ENCODE data around the gene KIF3B. TPM values are rescaled to one million over a fixed set of nuclear protein-coding genes. Genes with fewer than 3 reads are reported as not detected.

The KIF3B gene
- total and polyA plus RNA-seq, 2 donors (not counting 1 experiment from before 2014, with no cell fraction given) = 12.7 to 17.5 TPM

- ChIA-PET POLR2A (no interaction called here), CTCF (interaction anchor here (1.0 kb wide), 1 partner anchor 14 kb away, joined by 3 read pairs; no protein-coding TSS in a partner anchor)
- no peak for TF ChIP-seq EZH2 (IDR thresholded peaks at IDR 0.05; ENCODE audit: borderline replicate concordance, insufficient read depth, low read depth, low read length, poor library complexity, severe bottlenecking)
- TF ChIP-seq CTCF (IDR thresholded peaks at IDR 0.05) = no peak
- H3K27ac Mint-ChIP-seq = peak overlapping the region; percentile 69
- DNase-seq (no peak), ATAC-seq (ENCODE audit: low read depth) (no peak)
- no peaks in the 10 kb centered on the region for H3K9me3 Mint-ChIP-seq (ENCODE audit: insufficient read depth)
- H3K4me3 ChIP-seq (ENCODE audit: control extremely low read depth in 1 of 5, extremely low read depth in 1 of 5, insufficient read depth in 1 of 5, low read depth in 2 of 5, low read length in 4 of 5) = no peak overlapping the region
- no peak overlapping the region for H3K9ac ChIP-seq (ENCODE audit: low read length)
- no peaks in the 10 kb centered on the region for H3K9me3 ChIP-seq (ENCODE audit: control extremely low read depth in 1 of 3, control insufficient read depth in 2 of 3, insufficient read depth in 1 of 3, low read length in 2 of 3)
- peaks cover 1 to 3% of the 10 kb centered on the region in 2 experiments for H3K36me3 ChIP-seq (replicated peaks in 1 of 2; ENCODE audit: control extremely low read depth in 1 of 2, control insufficient read depth in 1 of 2, extremely low read depth in 1 of 2, insufficient read depth in 2 of 2, low read length in 1 of 2)
- H3K79me2 ChIP-seq (ENCODE audit: control insufficient read depth, insufficient read depth, low read length) = peaks cover 92% of the 10 kb centered on the region
- intact Hi-C loops (cut with micrococcal nuclease) = loop anchor here (5.0 kb wide), 1 partner anchor 48 kb away; no protein-coding TSS in a partner anchor
- no peak overlapping the region for H3K4me2 ChIP-seq (replicated peaks; ENCODE audit: low read depth, low read length, poor library complexity, severe bottlenecking)
- H3K4me3 Mint-ChIP-seq = peak overlapping the region; percentile 35
- H2AFZ ChIP-seq (ENCODE audit: insufficient read depth, low read depth, low read length, poor library complexity, severe bottlenecking) = no peak overlapping the region
- peaks cover 84% of the 10 kb centered on the region for H3K4me1 Mint-ChIP-seq
- H3K27me3 Mint-ChIP-seq = no peaks in the 10 kb centered on the region
- no peaks in the 10 kb centered on the region for H3K27me3 ChIP-seq (replicated peaks in 1 of 4; ENCODE audit: control extremely low read depth in 1 of 4, control insufficient read depth in 3 of 4, insufficient read depth in 4 of 4, low read length in 3 of 4)
- peaks cover 70% of the 10 kb centered on the region for H4K20me1 ChIP-seq (ENCODE audit: control insufficient read depth, insufficient read depth, low read length, poor library complexity, severe bottlenecking)
- peak overlapping the region in 1 of 2 donors; percentile 17 for H3K27ac ChIP-seq (ENCODE audit: low read length in 2 of 2)
- WGBS (ENCODE audit: insufficient coverage) = 88% methylated on average over 6 of the region's 7 CpGs
- H3K4me1 ChIP-seq (ENCODE audit: control insufficient read depth in 2 of 2, insufficient read depth in 2 of 2, low read length in 2 of 2) = peaks cover 71 to 82% of the 10 kb centered on the region in 2 donors
Observed at GRCh38 chr20:32364554-32365208, 87.2 kb downstream of the KIF3B start.

GRCh38 chr20:32365564-32365963 is 88.1 kb downstream of the KIF3B start:
- H3K79me2 ChIP-seq (ENCODE audit: control insufficient read depth, insufficient read depth, low read length) = peaks cover 92% of the 10 kb centered on the region
- ATAC-seq (ENCODE audit: low read depth) = no peak

More at GRCh38 chr20:32365564-32365963, 88.1 kb downstream of the KIF3B start:
- TF ChIP-seq EZH2 (IDR thresholded peaks at IDR 0.05; ENCODE audit: borderline replicate concordance, insufficient read depth, low read depth, low read length, poor library complexity, severe bottlenecking) = no peak
- TF ChIP-seq CTCF (IDR thresholded peaks at IDR 0.05) = no peak
- H3K27ac ChIP-seq (ENCODE audit: low read length in 2 of 2) = peak overlapping the region in 1 of 2 donors; percentile 17
- DNase-seq = no peak
- no peaks in the 10 kb centered on the region for H3K27me3 ChIP-seq (replicated peaks in 1 of 4; ENCODE audit: control extremely low read depth in 1 of 4, control insufficient read depth in 3 of 4, insufficient read depth in 4 of 4, low read length in 3 of 4)
- Mint-ChIP-seq H3K27me3 (no peaks in the 10 kb centered on the region), H3K27ac (peak overlapping the region; percentile 69), H3K4me1 (peaks cover 75% of the 10 kb centered on the region), H3K9me3 (ENCODE audit: insufficient read depth) (no peaks in the 10 kb centered on the region), H3K4me3 (peak overlapping the region; percentile 49)
- POLR2A ChIA-PET = no interaction called here
- H3K4me3 ChIP-seq (ENCODE audit: control extremely low read depth in 1 of 5, extremely low read depth in 1 of 5, insufficient read depth in 1 of 5, low read depth in 2 of 5, low read length in 4 of 5) = no peak overlapping the region
- intact Hi-C loops (cut with micrococcal nuclease) = loop anchor here (5.0 kb wide), 1 partner anchor 47 kb away; no protein-coding TSS in a partner anchor
- peaks cover 62 to 74% of the 10 kb centered on the region in 2 donors for H3K4me1 ChIP-seq (ENCODE audit: control insufficient read depth in 2 of 2, insufficient read depth in 2 of 2, low read length in 2 of 2)
- H3K36me3 ChIP-seq (replicated peaks in 1 of 2; ENCODE audit: control extremely low read depth in 1 of 2, control insufficient read depth in 1 of 2, extremely low read depth in 1 of 2, insufficient read depth in 2 of 2, low read length in 1 of 2) = peaks cover 1 to 8% of the 10 kb centered on the region in 2 experiments
- no CpG with 5 or more reads among the region's 5 CpGs for WGBS (ENCODE audit: insufficient coverage)
- H2AFZ ChIP-seq (ENCODE audit: insufficient read depth, low read depth, low read length, poor library complexity, severe bottlenecking) = no peak overlapping the region
- no peaks in the 10 kb centered on the region for H3K9me3 ChIP-seq (ENCODE audit: control extremely low read depth in 1 of 3, control insufficient read depth in 2 of 3, insufficient read depth in 1 of 3, low read length in 2 of 3)
- CTCF ChIA-PET = no interaction called here
- peak overlapping the region; percentile 13 for H3K4me2 ChIP-seq (replicated peaks; ENCODE audit: low read depth, low read length, poor library complexity, severe bottlenecking)
- H4K20me1 ChIP-seq (ENCODE audit: control insufficient read depth, insufficient read depth, low read length, poor library complexity, severe bottlenecking) = peaks cover 62% of the 10 kb centered on the region
- H3K9ac ChIP-seq (ENCODE audit: low read length) = no peak overlapping the region

All from B cell (primary cell).